ENCODE measurements around the gene FBN1. TPM values are rescaled to one million over a fixed set of nuclear protein-coding genes. Genes with fewer than 3 reads are reported as not detected.

The FBN1 gene
- total RNA-seq, 4 donors from 2014 or later: 113 to 147 (median 120) TPM

DNA sequence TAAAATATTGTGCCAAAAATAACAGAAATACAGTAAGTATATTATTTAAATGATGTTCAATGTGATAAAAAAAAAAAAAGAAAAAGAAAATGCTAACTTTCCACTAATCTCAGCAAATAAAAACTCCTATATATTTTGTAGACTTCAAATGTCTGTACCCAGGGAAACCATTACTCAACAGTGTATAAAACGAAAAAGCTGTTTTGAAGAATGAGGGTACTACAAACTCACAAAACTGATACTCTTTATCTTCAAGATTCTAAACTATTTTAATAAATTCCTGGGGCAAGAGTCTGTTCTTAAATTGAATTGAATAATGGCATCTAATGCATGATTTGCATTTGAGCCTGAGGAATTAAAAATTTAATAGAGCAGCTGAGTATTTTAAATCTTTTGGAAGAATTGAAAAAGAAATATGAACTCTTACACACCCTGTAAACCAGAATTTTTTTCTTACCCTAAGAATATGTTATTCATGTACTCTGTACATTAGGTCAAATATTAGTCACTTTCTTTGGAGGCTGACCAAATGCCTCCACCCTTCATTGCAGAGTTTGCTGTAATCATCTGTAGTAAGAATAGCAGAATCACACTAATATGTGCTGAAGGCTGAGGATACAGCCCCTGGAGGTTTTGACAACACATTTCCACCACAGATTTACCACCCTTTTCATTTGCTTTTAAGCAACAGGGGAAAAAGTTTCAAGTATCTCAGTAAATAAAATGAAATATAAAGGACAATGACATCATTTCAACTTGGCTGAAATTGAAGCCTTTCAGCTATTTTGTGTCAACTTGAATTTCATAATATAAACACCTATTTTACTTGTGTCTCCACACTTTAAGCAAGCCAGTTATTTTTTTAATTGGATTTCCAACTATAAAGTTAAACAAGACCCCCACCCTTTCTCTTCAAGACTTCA is 79.7 kb downstream of the FBN1 start:
- Histone ChIP-seq H3K27ac (no peak overlapping the region), H3K4me1 (peaks cover 0 to 16% of the 10 kb centered on the region in 2 donors)
- intact Hi-C loops (cut with DNase I): no loop called here

DNA sequence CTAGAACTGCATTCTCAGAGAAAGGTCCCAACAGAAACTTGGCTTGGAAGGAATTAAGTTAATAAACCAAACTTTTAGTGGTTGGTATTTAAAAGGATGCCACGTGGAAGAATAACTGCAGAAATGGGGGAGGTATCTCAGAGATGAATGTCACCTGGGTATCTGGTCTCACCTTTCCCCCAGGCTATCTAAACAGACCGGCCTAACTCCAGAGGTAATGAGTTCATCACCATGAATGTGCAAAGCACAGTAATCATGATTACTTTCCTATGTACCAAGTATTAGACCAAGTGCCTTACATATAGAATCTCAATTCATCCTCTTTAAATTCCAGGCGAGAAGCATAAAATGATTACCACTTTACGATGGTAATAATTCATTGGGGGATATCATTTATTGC is 80.8 kb downstream of the FBN1 start:
- 88 to 92% methylated on average over 4 of the region's 4 CpGs for WGBS, 2 donors
- TF ChIP-seq, protein P1, sequence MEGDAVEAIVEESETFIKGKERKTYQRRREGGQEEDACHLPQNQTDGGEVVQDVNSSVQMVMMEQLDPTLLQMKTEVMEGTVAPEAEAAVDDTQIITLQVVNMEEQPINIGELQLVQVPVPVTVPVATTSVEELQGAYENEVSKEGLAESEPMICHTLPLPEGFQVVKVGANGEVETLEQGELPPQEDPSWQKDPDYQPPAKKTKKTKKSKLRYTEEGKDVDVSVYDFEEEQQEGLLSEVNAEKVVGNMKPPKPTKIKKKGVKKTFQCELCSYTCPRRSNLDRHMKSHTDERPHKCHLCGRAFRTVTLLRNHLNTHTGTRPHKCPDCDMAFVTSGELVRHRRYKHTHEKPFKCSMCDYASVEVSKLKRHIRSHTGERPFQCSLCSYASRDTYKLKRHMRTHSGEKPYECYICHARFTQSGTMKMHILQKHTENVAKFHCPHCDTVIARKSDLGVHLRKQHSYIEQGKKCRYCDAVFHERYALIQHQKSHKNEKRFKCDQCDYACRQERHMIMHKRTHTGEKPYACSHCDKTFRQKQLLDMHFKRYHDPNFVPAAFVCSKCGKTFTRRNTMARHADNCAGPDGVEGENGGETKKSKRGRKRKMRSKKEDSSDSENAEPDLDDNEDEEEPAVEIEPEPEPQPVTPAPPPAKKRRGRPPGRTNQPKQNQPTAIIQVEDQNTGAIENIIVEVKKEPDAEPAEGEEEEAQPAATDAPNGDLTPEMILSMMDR (IDR thresholded peaks at IDR 0.05): no peak
- TF ChIP-seq POLR2A (IDR thresholded peaks at IDR 0.05): no peak
- Histone ChIP-seq H3K4me3 (replicated peaks in 1 of 3) (no peak overlapping the region), H3K27ac (no peak overlapping the region), H3K4me1 (peaks cover 1 to 20% of the 10 kb centered on the region in 2 donors), H3K27me3 (no peaks in the 10 kb centered on the region), H3K36me3 (no peaks in the 10 kb centered on the region), H3K9me3 (no peaks in the 10 kb centered on the region)
- DNase-seq: no peak
- intact Hi-C loops (cut with DNase I): no loop called here

More for the DNA sequence above, 79.7 kb downstream of the FBN1 start:
- WGBS, 2 donors: 80 to 86% methylated on average over 1 of the region's 1 CpG
- H3K27me3 ChIP-seq: no peaks in the 10 kb centered on the region
- TF ChIP-seq POLR2A (IDR thresholded peaks at IDR 0.05): no peak
- TF ChIP-seq, protein P1 (IDR thresholded peaks at IDR 0.05): no peak
- H3K36me3 ChIP-seq: no peaks in the 10 kb centered on the region
- no peak overlapping the region for H3K4me3 ChIP-seq (replicated peaks in 1 of 3)
- H3K9me3 ChIP-seq: no peaks in the 10 kb centered on the region
- no peak for DNase-seq

DNA sequence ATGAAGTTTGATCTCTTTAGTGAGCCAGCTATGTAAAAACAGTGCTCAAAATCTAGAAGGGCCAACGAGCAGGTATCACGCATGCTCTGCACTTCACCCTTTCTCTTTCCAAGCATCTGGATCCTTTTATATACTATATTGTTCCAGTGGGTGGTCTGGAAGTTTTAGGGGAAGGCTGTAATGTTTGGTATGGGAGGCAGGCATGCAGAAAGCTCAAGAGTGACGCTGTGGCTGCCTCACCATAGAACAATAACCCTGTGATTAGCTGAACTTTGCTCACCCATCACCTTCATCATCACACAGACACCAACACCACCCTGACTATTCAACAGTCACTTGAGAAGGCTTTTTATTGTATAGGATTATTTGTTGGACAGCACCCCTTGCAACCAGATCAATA is 81.6 kb downstream of the FBN1 start:
- DNase-seq: no peak
- no peaks in the 10 kb centered on the region for H3K36me3 ChIP-seq
- no peak overlapping the region for H3K27ac ChIP-seq
- H3K4me1 ChIP-seq: peaks cover 9 to 28% of the 10 kb centered on the region in 2 donors
- no peaks in the 10 kb centered on the region for H3K27me3 ChIP-seq
- no peaks in the 10 kb centered on the region for H3K9me3 ChIP-seq
- intact Hi-C loops (cut with DNase I): no loop called here
- no peak overlapping the region for H3K4me3 ChIP-seq (replicated peaks in 1 of 3)
- TF ChIP-seq, protein P1 (IDR thresholded peaks at IDR 0.05): no peak
- no peak for TF ChIP-seq POLR2A (IDR thresholded peaks at IDR 0.05)
- 93% methylated on average over 3 of the region's 3 CpGs for WGBS, 2 donors

DNA sequence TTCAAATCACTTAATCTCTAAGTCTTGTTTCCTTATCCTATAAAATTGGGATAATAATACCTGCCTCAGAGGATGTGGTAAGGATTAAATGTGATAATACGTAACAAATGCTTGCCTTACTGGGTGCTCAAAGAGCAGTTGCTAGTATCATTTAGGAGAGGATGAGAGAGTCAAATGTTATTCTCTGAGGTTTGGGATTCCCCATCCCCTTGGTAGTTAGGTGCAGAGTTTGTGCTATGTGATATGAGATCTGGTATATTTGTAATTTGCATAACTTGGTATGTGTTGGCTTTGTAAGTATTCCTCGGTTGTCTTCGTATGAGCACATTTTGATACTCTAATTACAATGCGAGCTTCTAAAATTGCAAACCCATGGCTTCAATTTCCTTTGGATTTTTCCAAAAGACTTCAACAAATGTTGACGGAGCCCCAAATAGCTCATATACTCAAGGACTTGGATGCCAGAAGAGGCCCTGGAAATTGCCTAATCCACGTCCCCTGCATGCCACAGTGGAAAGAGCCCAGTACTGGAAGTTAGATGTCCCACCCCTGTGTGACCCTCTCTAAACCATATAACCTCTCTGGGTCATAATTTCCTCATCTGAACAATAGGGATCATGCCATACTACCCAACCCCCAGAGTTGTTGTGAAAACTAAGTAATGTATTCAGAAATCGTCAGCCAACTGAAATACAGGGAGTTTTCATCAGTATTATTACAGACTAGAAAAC is 85.0 kb downstream of the FBN1 start:
- TF ChIP-seq POLR2A (IDR thresholded peaks at IDR 0.05): no peak
- TF ChIP-seq, protein P1 (IDR thresholded peaks at IDR 0.05): no peak
- intact Hi-C loops (cut with DNase I): no loop called here
- no peaks in the 10 kb centered on the region for H3K36me3 ChIP-seq
- no peak overlapping the region for H3K4me3 ChIP-seq (replicated peaks in 1 of 3)
- WGBS, 2 donors: 82 to 96% methylated on average over 7 of the region's 7 CpGs
- DNase-seq: no peak
- H3K4me1 ChIP-seq: peaks cover 16 to 43% of the 10 kb centered on the region in 2 donors
- no peaks in the 10 kb centered on the region for H3K27me3 ChIP-seq
- H3K9me3 ChIP-seq: no peaks in the 10 kb centered on the region
- peak overlapping the region in 2 of 3 donors; percentile 70 to 71 for H3K27ac ChIP-seq

Measured in thyroid gland (tissue), 4 donors.